ENCODE results near the gene STRIP2. TPM values are rescaled to one million over a fixed set of nuclear protein-coding genes. Genes with fewer than 3 reads are reported as not detected.

The STRIP2 gene
- total and polyA plus RNA-seq, 9 of the 15 experiments (the other 6 are each of a cell fraction or from before 2014, with no cell fraction given): 10.1 to 81.8 (median 42.3) TPM

GRCh38 chr7:129434675-129435318 lies 565 bp downstream of the STRIP2 start (continued):
- TF ChIP-seq KDM4B (IDR thresholded peaks at IDR 0.05; ENCODE audit: borderline replicate concordance in 2 of 2, low read depth in 1 of 2) (0 out of 4 replicates have a peak, but pooled peaks of 1 of the 2 experiments have one; percentile 6), KAT7 (CRISPR knock-in tag; IDR thresholded peaks at IDR 0.05; ENCODE audit: borderline replicate concordance) (peak; percentile 37; the same call in 1 of the 2 replicates), PREB (CRISPR knock-in tag; IDR thresholded peaks at IDR 0.05) (0 out of 2 replicates have a peak, but pooled peaks have one; percentile 86), HDAC1 (IDR thresholded peaks at IDR 0.05) (0 out of 4 replicates have a peak, but pooled peaks of 1 of the 2 experiments have one; percentile 0), NFIX (CRISPR knock-in tag; IDR thresholded peaks at IDR 0.05; ENCODE audit: low read depth) (no peak), RNF219 (CRISPR knock-in tag; IDR thresholded peaks at IDR 0.05) (no peak), HBP1 (CRISPR knock-in tag; IDR thresholded peaks at IDR 0.05) (no peak), XRCC5 (IDR thresholded peaks at IDR 0.05; ENCODE audit: low read depth, low read length) (no peak), ZNF592 (IDR thresholded peaks at IDR 0.05) (0 out of 2 replicates have a peak, but pooled peaks have one; percentile 13), SOX6 (IDR thresholded peaks at IDR 0.05) (no peak), ZBTB7A (IDR thresholded peaks at IDR 0.05; ENCODE audit: borderline replicate concordance, control insufficient read depth, low read depth, low read length) (no peak; the same call in 1 of the 2 replicates), RBBP5 (IDR thresholded peaks at IDR 0.05; ENCODE audit: borderline replicate concordance, insufficient read depth, low read length, poor library complexity, severe bottlenecking) (peak; percentile 23)

Measured in K562 (cell line).